HepG2 (cell line): ENCODE data around the gene ZNF625. TPM values are rescaled to one million over a fixed set of nuclear protein-coding genes. Genes with fewer than 3 reads are reported as not detected.

Experiments used
- IRX3 ChIP-seq: sonication (generic); formaldehyde crosslinking; IDR thresholded peaks from 2 replicates; pipeline ENCODE4 v1.8.1; 2023; ENCODE audit warnings: mild to moderate bottlenecking, low read depth, missing genetic modification reagents, borderline replicate concordance
- JDP2 ChIP-seq: sonication (generic); formaldehyde crosslinking; IDR thresholded peaks from 2 replicates; pipeline ENCODE4 v1.8.1; 2022; ENCODE audit warnings: missing genetic modification reagents, borderline replicate concordance
- NR2F6 ChIP-seq, 2 experiments: IDR thresholded peaks; 2 replicates each; pipeline ENCODE4 v1.6.1; 2016; ENCODE audit warnings: antibody characterized with exemption in 1 of 2, mild to moderate bottlenecking in 1 of 2
- POLR2AphosphoS2 ChIP-seq: IDR thresholded peaks from 2 replicates; pipeline ENCODE4 v1.6.1; 2011; ENCODE audit warnings: low read depth, low read length, improper control_type of control experiment
- TBL1XR1 ChIP-seq: fragments of 150-350 bp; IDR thresholded peaks from 2 replicates; pipeline ENCODE4 v1.6.1; 2014; ENCODE audit warnings: borderline replicate concordance, low read length; ENCODE audit not compliant: partially characterized antibody
- THAP11 ChIP-seq: IDR thresholded peaks from 2 replicates; pipeline ENCODE4 v1.6.1; 2016; ENCODE audit warnings: missing biosample characterization, missing genetic modification reagents
- TOPORS ChIP-seq: sonication (generic); formaldehyde crosslinking; IDR thresholded peaks from 2 replicates; pipeline ENCODE4 v1.8.0; 2023; ENCODE audit warnings: mild to moderate bottlenecking, missing genetic modification reagents
- U2AF2 ChIP-seq: fragments of 200-400 bp; formaldehyde crosslinking; IDR thresholded peaks from 2 replicates; pipeline ENCODE4 v1.6.1; 2017; ENCODE audit warnings: low read depth, mild to moderate bottlenecking, low read length
- ZNF264 ChIP-seq: sonication (generic); formaldehyde crosslinking; IDR thresholded peaks from 2 replicates; pipeline ENCODE4 v1.4.0; 2020; ENCODE audit warnings: missing genetic modification reagents
- ZNF776 ChIP-seq: sonication (generic); formaldehyde crosslinking; IDR thresholded peaks from 2 replicates; pipeline ENCODE4 v1.4.0; 2020; ENCODE audit warnings: mild to moderate bottlenecking, missing genetic modification reagents
- ZZZ3 ChIP-seq: sonication (generic); formaldehyde crosslinking; IDR thresholded peaks from 2 replicates; pipeline ENCODE4 v1.4.0; 2020; ENCODE audit warnings: missing genetic modification reagents, mild to moderate bottlenecking, borderline replicate concordance
- polyA plus RNA-seq, 8 experiments: library from polyadenylated mRNA; depleted of rRNA in 3 of 8; stranded (reverse) in 7 of 8; unstranded in 1 of 8; fragments of >200 nt; fragmentation: Illumina TruSeq in 4 of 8; extraction: Trizol in 4 of 8; gene quantifications; 2 replicates each; pipeline versions ENCODE4 v1.2.1 to v1.2.3, GENCODE V29; 2011 to 2016; ENCODE audit warnings: low read depth in 4 of 8, missing spikeins in 1 of 8, mixed read lengths in 1 of 8; ENCODE audit not compliant: insufficient read depth in 1 of 8
- total RNA-seq, 5 experiments: library from RNA; depleted of rRNA; stranded (reverse); fragments of >200 nt; fragmentation: Illumina TruSeq; extraction: Trizol; gene quantifications; 2 replicates each; pipeline ENCODE4 v1.2.3, GENCODE V29; 2016; ENCODE audit warnings: low read depth in 1 of 5
- TF ChIP-seq, protein P1 (sequence below): fragments of 450-650 bp; IDR thresholded peaks from 2 replicates; pipeline ENCODE4 v1.6.1; 2017
- TF ChIP-seq, protein P2 (sequence below): sonication (generic); formaldehyde crosslinking; IDR thresholded peaks from 2 replicates; pipeline ENCODE4 v1.5.1; 2020; ENCODE audit warnings: mild to moderate bottlenecking, missing genetic modification reagents
- TF ChIP-seq, protein P3 (sequence below): sonication (generic); formaldehyde crosslinking; IDR thresholded peaks from 2 replicates; pipeline ENCODE4 v1.4.0; 2020; ENCODE audit warnings: missing genetic modification reagents, borderline replicate concordance
- TF ChIP-seq, protein P4 (sequence below): sonication (generic); formaldehyde crosslinking; IDR thresholded peaks from 2 replicates; pipeline ENCODE4 v1.8.0; 2022; ENCODE audit warnings: missing genetic modification reagents, mild to moderate bottlenecking, moderate library complexity, borderline replicate concordance

The ZNF625 gene
- total and polyA plus RNA-seq, 2 of the 13 experiments (the other 11 are each of a cell fraction or from before 2014, with no cell fraction given): 1.7 to 12.2 TPM

GRCh38 chr19:12156223-12157058 lies at the start of gene ZNF625 (continued):
- TF ChIP-seq, protein P1, sequence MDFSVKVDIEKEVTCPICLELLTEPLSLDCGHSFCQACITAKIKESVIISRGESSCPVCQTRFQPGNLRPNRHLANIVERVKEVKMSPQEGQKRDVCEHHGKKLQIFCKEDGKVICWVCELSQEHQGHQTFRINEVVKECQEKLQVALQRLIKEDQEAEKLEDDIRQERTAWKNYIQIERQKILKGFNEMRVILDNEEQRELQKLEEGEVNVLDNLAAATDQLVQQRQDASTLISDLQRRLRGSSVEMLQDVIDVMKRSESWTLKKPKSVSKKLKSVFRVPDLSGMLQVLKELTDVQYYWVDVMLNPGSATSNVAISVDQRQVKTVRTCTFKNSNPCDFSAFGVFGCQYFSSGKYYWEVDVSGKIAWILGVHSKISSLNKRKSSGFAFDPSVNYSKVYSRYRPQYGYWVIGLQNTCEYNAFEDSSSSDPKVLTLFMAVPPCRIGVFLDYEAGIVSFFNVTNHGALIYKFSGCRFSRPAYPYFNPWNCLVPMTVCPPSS: no peak
- TF ChIP-seq U2AF2 (no peak), NR2F6 (IDR thresholded peaks at IDR 0.05) (peak; percentile 22; the same call in 1 of the 2 replicates), NR2F6 (CRISPR knock-in tag; IDR thresholded peaks at IDR 0.05) (no peak), THAP11 (CRISPR knock-in tag) (peak; percentile 32), IRX3 (CRISPR knock-in tag) (no peak), JDP2 (no peak), TBL1XR1 (no peak), ZNF264 (0 out of 2 replicates have a peak, but pooled peaks have one; percentile 26), POLR2AphosphoS2 (no peak), TOPORS (CRISPR knock-in tag) (0 out of 2 replicates have a peak, but pooled peaks have one; percentile 30), ZZZ3 (peak; percentile 39; the same call in 1 of the 2 replicates), ZNF776 (peak; percentile 63; the same call in 1 of the 2 replicates)
- TF ChIP-seq, protein P2, sequence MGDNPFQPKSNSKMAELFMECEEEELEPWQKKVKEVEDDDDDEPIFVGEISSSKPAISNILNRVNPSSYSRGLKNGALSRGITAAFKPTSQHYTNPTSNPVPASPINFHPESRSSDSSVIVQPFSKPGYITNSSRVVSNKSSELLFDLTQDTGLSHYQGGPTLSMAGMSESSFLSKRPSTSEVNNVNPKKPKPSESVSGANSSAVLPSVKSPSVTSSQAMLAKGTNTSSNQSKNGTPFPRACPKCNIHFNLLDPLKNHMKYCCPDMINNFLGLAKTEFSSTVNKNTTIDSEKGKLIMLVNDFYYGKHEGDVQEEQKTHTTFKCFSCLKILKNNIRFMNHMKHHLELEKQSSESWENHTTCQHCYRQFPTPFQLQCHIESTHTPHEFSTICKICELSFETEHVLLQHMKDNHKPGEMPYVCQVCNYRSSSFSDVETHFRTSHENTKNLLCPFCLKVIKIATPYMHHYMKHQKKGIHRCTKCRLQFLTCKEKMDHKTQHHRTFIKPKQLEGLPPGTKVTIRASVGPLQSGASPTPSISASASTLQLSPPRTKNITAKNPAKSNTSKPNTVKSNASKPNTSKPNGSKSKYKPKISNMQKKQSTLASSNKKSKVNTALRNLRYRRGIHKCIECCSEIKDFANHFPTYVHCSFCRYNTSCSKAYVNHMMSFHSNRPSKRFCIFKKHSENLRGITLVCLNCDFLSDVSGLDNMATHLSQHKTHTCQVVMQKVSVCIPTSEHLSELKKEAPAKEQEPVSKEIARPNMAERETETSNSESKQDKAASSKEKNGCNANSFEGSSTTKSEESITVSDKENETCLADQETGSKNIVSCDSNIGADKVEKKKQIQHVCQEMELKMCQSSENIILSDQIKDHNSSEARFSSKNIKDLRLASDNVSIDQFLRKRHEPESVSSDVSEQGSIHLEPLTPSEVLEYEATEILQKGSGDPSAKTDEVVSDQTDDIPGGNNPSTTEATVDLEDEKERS (CRISPR knock-in tag): peak; percentile 89; the same call in 1 of the 2 replicates
- TF ChIP-seq, protein P3, sequence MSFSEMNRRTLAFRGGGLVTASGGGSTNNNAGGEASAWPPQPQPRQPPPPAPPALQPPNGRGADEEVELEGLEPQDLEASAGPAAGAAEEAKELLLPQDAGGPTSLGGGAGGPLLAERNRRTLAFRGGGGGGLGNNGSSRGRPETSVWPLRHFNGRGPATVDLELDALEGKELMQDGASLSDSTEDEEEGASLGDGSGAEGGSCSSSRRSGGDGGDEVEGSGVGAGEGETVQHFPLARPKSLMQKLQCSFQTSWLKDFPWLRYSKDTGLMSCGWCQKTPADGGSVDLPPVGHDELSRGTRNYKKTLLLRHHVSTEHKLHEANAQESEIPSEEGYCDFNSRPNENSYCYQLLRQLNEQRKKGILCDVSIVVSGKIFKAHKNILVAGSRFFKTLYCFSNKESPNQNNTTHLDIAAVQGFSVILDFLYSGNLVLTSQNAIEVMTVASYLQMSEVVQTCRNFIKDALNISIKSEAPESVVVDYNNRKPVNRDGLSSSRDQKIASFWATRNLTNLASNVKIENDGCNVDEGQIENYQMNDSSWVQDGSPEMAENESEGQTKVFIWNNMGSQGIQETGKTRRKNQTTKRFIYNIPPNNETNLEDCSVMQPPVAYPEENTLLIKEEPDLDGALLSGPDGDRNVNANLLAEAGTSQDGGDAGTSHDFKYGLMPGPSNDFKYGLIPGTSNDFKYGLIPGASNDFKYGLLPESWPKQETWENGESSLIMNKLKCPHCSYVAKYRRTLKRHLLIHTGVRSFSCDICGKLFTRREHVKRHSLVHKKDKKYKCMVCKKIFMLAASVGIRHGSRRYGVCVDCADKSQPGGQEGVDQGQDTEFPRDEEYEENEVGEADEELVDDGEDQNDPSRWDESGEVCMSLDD (CRISPR knock-in tag): no peak
- TF ChIP-seq, protein P4, sequence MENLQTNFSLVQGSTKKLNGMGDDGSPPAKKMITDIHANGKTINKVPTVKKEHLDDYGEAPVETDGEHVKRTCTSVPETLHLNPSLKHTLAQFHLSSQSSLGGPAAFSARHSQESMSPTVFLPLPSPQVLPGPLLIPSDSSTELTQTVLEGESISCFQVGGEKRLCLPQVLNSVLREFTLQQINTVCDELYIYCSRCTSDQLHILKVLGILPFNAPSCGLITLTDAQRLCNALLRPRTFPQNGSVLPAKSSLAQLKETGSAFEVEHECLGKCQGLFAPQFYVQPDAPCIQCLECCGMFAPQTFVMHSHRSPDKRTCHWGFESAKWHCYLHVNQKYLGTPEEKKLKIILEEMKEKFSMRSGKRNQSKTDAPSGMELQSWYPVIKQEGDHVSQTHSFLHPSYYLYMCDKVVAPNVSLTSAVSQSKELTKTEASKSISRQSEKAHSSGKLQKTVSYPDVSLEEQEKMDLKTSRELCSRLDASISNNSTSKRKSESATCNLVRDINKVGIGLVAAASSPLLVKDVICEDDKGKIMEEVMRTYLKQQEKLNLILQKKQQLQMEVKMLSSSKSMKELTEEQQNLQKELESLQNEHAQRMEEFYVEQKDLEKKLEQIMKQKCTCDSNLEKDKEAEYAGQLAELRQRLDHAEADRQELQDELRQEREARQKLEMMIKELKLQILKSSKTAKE (CRISPR knock-in tag): no peak
